GM19455 (cell line): Measurements from ENCODE around the gene HERC4.
"Not testable (repeated sequence)": the region's sequence is repeated elsewhere in the genome, so short reads cannot be mapped to it uniquely, and the experiment has no call there.

Experiments used
- ATAC-seq: cut with Tn5 transposase; IDR thresholded peaks from one replicate; pipeline ENCODE4 v1.9.1; 2021; ENCODE audit not compliant: unreplicated experiment

HERC4 gene

GRCh38 chr10:68049289-68050078 is 25.6 kb downstream of the HERC4 start:
- no peak for ATAC-seq

GRCh38 chr10:68047554-68048327 is 27.3 kb downstream of the HERC4 start:
- no peak for ATAC-seq

GRCh38 chr10:68047122-68047521 is 28.0 kb downstream of the HERC4 start:
- no peak for ATAC-seq

GRCh38 chr10:68046642-68047041 is 28.4 kb downstream of the HERC4 start:
- no peak for ATAC-seq

GRCh38 chr10:68043030-68043429 is 32.1 kb downstream of the HERC4 start:
- ATAC-seq, result no peak

GRCh38 chr10:68032113-68032512 is 43.0 kb downstream of the HERC4 start:
- ATAC-seq, result no peak

GRCh38 chr10:68027429-68027828 is 47.7 kb downstream of the HERC4 start:
- ATAC-seq, result no peak

GRCh38 chr10:68023292-68023691 is 51.8 kb downstream of the HERC4 start:
- ATAC-seq, result no peak

GRCh38 chr10:68022324-68022723 is 52.8 kb downstream of the HERC4 start:
- ATAC-seq, result not testable (repeated sequence)

GRCh38 chr10:68016519-68016918 is 58.6 kb downstream of the HERC4 start:
- not testable (repeated sequence) for ATAC-seq

GRCh38 chr10:68010426-68010940 is 64.6 kb downstream of the HERC4 start:
- ATAC-seq, result no peak

GRCh38 chr10:68007356-68007755 is 67.7 kb downstream of the HERC4 start:
- ATAC-seq, result no peak

GRCh38 chr10:68001539-68001938 is 73.5 kb downstream of the HERC4 start:
- no peak for ATAC-seq

- no peak for ATAC-seq
Observed at GRCh38 chr10:68001000-68001399, 74.1 kb downstream of the HERC4 start.

- ATAC-seq, result no peak
Observed at GRCh38 chr10:67990093-67990492, 85.0 kb downstream of the HERC4 start.

- no peak for ATAC-seq
Observed at GRCh38 chr10:67988606-67989005, 86.5 kb downstream of the HERC4 start.

GRCh38 chr10:67982603-67983002 is 92.5 kb downstream of the HERC4 start:
- not testable (repeated sequence) for ATAC-seq

- ATAC-seq, result no peak
Observed at GRCh38 chr10:67978749-67979148, 96.3 kb downstream of the HERC4 start.

- no peak for ATAC-seq
Observed at GRCh38 chr10:67977251-67977650, 97.8 kb downstream of the HERC4 start.

GRCh38 chr10:67976292-67977245 is 98.5 kb downstream of the HERC4 start:
- ATAC-seq, result no peak

- no peak for ATAC-seq
Observed at GRCh38 chr10:67975871-67976270, 99.2 kb downstream of the HERC4 start.
